ENCODE results near the gene WDR54. TPM values are rescaled to one million over a fixed set of nuclear protein-coding genes. Genes with fewer than 3 reads are reported as not detected.
"Not testable (repeated sequence)": the region's sequence is repeated elsewhere in the genome, so short reads cannot be mapped to it uniquely, and the experiment has no call there.

The WDR54 gene
- total RNA-seq, 1 experiment from 2014 or later: 119 TPM

GRCh38 chr2:74406035-74406434 is 15.5 kb upstream of the WDR54 start:
- peak; percentile 20 for DNase-seq (ENCODE audit: low read depth)

DNA sequence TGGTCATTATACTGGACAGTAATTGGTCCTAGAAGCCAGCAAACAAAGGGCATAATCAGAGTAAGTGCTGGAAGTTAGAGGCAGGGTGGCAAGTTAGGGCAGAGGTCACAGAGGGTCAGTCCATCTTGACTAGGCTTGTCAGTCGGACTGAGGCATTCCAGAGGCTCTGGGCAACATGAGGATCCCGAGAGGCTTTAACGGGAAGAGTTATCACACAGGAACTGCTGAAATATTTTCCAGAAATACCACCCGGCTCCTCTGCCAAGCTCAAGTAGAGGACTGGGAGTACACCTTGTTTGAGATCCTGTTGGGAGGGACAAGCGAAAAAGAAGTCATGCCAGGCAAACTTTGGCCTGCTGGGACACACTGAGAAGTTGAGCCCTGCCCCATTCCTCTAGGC is 13.8 kb upstream of the WDR54 start:
- DNase-seq (ENCODE audit: low read depth): no peak

GRCh38 chr2:74413001-74413698 is 8.4 kb upstream of the WDR54 start:
- no peak for DNase-seq (ENCODE audit: low read depth)

DNA sequence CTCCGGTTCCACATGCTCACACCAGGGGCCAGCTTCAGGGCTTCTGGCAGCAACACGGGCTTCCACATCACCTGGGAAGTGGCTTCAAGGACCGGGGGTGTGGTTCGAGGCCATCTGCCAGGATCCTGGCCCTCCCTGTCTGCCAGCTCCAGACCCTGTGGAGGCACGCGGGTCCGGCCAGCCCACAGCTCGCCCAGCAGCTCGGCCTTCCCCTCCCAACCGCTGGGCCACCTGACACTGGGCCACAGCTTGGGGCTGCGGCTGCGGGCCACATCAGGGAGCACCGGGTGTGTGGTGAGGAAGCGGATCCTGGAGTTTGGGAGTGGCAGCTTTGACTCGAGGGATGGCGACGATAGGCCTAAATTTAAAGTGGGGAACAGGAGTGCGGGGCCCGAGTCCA is 7.1 kb upstream of the WDR54 start:
- DNase-seq (ENCODE audit: low read depth): no peak

GRCh38 chr2:74414881-74415761 is 6.4 kb upstream of the WDR54 start:
- peak; percentile 36 for DNase-seq (ENCODE audit: low read depth)

DNA sequence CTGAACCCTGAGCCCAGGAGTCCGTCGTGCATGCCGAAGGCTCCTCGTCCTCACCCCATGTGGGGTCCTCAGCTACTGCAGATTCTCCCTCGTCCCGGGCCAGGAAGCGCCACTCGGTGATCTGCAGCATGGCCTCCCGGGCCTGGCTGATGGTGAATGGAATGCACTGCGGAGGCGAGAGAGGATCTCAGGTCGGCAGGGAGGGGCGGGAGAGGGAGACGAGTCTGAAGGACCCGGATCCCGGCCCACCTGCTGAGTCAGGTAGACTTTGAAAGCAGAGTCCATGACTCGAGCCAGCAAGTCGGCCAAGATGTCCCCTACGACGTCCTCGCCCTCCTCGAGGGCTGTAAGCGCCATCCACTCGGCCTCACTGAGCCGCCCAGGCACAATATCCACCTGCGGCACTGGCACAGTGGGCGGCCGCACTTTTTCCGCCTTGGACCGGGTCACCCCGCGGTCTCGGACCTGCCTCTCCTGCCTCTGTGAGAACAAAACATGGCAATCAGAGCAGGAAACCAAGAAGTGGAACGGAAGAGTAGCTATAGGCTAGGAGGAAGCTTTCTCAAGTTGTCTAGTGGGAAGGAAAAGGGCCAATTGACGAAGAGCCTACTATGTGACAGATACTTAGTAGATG is 5.7 kb upstream of the WDR54 start:
- no peak for DNase-seq (ENCODE audit: low read depth)

DNA sequence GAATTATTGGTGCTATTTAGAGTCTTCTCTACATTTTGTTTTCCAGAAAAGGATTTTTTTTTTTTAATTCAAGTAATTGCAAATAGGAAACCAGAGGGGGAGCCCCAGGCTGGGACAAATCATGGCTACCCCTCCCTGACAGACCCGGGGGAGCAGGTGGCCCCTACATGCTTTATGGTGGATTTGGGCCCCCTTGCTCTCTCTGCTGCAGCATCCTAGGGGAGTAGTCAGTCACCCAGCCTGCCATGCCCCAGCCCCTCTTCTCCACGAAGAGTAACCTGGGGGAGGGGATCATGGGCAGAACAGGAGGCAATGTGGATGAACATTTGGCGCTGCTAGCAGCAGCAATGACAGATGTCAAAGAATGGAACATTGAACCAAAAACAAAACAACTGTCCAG is 4.8 kb upstream of the WDR54 start:
- DNase-seq (ENCODE audit: low read depth): no peak

GRCh38 chr2:74417197-74417596 is 4.3 kb upstream of the WDR54 start:
- DNase-seq (ENCODE audit: low read depth): no peak

DNA sequence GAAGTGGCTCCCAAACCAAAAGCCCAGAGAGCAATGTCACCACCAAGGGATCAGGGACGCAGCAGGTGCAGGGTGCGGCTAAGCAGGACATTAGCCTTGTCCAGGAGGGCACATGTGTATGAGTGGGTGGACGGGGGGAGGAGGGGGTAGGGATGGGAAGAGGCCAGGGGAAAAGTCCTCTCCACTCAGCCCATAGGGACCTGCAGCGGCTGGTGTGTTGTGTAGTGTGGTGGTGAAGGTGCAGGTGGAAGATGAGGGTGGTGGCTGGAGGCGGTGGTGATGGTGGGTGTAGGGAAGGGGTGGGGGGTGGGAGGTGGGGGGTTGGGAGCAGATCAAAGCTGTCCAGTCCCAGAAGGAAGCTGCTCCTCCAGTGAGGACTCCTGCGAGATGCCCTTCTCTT is 3.8 kb upstream of the WDR54 start:
- no peak for DNase-seq (ENCODE audit: low read depth)

DNA sequence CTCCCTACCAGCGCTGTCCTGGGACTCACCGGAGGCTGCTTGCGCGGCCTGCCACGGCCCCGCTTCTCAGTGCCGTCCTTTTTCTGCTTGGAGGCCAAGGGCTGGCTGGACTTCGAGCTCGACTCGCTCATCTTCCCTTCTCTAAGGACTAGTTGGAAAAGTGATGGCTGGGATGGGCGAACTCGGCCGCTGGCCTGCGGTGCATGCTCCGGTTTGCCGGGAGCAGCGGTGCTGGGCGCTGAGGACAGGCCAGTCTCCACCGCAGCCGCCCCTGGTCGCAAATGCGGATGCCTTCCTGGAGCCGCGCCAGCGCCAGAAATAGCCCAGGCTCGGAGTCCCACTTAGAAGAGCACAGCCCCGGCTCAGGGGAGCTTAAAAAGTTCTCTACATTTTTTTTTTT is 3.2 kb upstream of the WDR54 start:
- DNase-seq (ENCODE audit: low read depth): peak; percentile 54

- DNase-seq (ENCODE audit: low read depth): no peak
These were observed 2.2 kb upstream of the WDR54 start for GRCh38 chr2:74419345-74419744.

GRCh38 chr2:74420006-74420405 is 1.5 kb upstream of the WDR54 start:
- DNase-seq (ENCODE audit: low read depth): no peak

DNA sequence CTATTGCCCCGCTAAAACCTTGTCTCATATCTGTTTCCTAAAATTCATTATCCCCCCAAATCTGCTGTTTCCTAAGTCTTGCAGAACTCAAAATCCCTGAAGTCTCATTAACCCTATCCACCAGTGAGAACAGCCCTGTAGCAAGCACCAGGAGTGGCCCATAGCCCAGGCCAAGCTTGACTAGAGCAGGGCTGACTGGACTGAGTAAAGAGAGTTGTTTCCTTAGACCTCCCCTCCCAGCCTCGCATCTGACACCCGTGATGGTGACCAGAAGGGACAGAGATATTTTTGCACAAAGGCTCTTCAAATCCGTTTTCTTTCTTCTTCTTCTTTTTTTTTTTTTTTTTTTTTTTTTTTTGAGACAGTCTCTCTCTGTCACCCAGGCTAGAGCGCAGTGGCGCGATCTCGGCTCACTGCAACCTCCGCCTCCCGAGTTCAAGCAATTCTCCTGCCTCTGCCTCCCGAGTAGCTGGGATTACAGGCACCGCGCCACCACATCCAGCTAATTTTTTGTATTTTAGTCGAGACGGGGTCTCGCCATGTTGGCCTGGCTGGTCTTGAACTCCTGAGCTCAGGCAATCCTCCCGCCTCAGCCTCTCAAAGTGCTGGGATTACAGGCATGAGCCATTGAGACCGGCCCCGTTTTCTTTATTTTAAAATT is 957 bp upstream of the WDR54 start:
- DNase-seq (ENCODE audit: low read depth): not testable (repeated sequence)

GRCh38 chr2:74423231-74424095 is 1.9 kb downstream of the WDR54 start:
- no peak for DNase-seq (ENCODE audit: low read depth)

- no peak for DNase-seq (ENCODE audit: low read depth)
These were observed 2.8 kb downstream of the WDR54 start for GRCh38 chr2:74424139-74424992.

GRCh38 chr2:74424995-74425406 is 3.5 kb downstream of the WDR54 start:
- no peak for DNase-seq (ENCODE audit: low read depth)

DNA sequence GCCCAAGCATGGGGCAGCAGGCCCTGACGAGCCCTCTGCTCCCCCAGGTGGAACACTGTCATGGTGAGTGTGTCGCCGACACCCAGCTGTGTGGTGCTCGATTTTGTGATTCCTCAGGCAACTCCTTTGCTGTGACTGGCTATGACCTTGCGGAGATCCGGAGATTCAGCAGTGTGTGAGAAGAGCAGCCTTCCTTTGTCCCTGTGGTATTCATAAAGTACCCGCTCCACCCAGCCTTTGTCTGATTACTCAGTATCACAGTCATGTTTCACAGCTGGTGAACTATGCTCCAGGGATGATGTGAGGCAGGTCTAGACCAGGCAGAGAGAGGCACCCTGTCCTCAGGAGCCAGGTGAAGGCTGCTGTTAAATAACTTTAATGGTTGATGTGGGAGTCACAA is 4.0 kb downstream of the WDR54 start:
- no peak for DNase-seq (ENCODE audit: low read depth)

GRCh38 chr2:74426181-74426758 is 4.7 kb downstream of the WDR54 start:
- DNase-seq (ENCODE audit: low read depth): no peak

DNA sequence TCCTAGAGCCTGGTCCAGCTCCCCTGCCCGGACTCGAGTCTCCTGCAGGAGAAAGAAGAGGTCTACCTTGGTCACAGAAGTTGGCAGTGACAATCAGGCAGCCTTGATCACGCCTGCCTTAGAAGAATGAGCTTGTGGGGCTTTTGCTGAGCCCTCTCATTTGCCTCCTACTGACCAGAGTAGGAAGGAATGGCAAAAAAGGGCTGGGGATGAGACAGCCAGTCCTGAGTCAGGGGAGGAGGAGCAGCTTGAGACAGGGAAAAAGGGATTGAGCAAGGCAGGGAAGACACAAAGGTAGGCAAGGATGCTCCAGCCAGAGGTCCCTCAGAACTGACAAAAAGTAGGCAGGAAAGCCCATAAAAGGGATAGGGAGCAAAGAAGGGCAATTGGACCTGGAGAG is 6.0 kb downstream of the WDR54 start:
- DNase-seq (ENCODE audit: low read depth): no peak

DNA sequence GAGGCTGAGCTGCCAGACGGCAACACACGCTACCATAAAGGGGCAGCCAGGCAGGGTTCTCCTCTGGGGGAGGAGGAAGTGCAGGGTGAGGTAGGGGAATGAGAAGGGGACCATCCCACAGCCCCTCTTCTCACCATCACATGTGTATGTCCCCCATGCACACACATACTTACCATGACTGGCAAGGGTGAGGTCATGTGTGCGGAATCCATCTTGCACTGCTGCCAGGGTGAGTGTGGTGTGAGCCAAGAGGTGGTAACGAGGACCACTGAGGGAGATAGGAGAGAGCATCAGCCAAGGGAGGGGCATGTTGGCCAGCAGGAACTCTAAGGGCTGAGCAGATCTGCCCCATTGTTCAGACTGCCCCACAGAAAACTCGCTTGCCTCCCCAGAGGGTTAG is 7.1 kb downstream of the WDR54 start:
- no peak for DNase-seq (ENCODE audit: low read depth)
